Effector memory CD4-positive, alpha-beta T cell (primary cell): ENCODE measurements around the gene BPIFA2.

Experiments
- DNase-seq, 3 donors: peaks; one replicate each; pipeline ENCODE4 v3.0.0-alpha.2; 2020
- H3K27ac ChIP-seq: 2 replicates; pipeline ENCODE4 v1.7.0; 2013; ENCODE audit warnings: mild to moderate bottlenecking, low read length, moderate library complexity; ENCODE audit not compliant: insufficient read depth, poor library complexity, severe bottlenecking
- H3K27me3 ChIP-seq: replicated peaks from 2 replicates; pipeline ENCODE4 v1.7.0; 2013; ENCODE audit warnings: mild to moderate bottlenecking, low read length; ENCODE audit not compliant: insufficient read depth, control insufficient read depth, poor library complexity, severe bottlenecking
- H3K36me3 ChIP-seq: 2 replicates; pipeline ENCODE4 v1.7.0; 2013; ENCODE audit warnings: mild to moderate bottlenecking, low read length, moderate library complexity; ENCODE audit not compliant: control insufficient read depth, insufficient read depth
- H3K4me1 ChIP-seq: 2 replicates; pipeline ENCODE4 v1.7.0; 2013; ENCODE audit warnings: low read length, mild to moderate bottlenecking; ENCODE audit not compliant: control insufficient read depth, insufficient read depth, poor library complexity, severe bottlenecking
- H3K4me3 ChIP-seq: 2 replicates; pipeline ENCODE4 v1.7.0; 2013; ENCODE audit warnings: low read length, low read depth, mild to moderate bottlenecking; ENCODE audit not compliant: insufficient read depth, poor library complexity, severe bottlenecking
- H3K9me3 ChIP-seq: 2 replicates; pipeline ENCODE4 v1.7.0; 2013; ENCODE audit warnings: mild to moderate bottlenecking, low read length, moderate library complexity; ENCODE audit not compliant: control insufficient read depth

The BPIFA2 gene

GRCh38 chr20:33187491-33187890, 19.5 kb downstream of the BPIFA2 start:
- Histone ChIP-seq H3K27me3 (no peaks in the 10 kb centered on the region), H3K9me3 (no peaks in the 10 kb centered on the region), H3K36me3 (no peaks in the 10 kb centered on the region), H3K27ac (no peak overlapping the region), H3K4me3 (no peak overlapping the region), H3K4me1 (no peaks in the 10 kb centered on the region)
- no peak for DNase-seq

GRCh38 chr20:33188421-33188820, 20.5 kb downstream of the BPIFA2 start:
- H3K27ac ChIP-seq = no peak overlapping the region
- no peaks in the 10 kb centered on the region for H3K27me3 ChIP-seq
- H3K4me3 ChIP-seq = no peak overlapping the region
- H3K4me1 ChIP-seq = no peaks in the 10 kb centered on the region
- DNase-seq = no peak
- no peaks in the 10 kb centered on the region for H3K9me3 ChIP-seq
- no peaks in the 10 kb centered on the region for H3K36me3 ChIP-seq

DNA sequence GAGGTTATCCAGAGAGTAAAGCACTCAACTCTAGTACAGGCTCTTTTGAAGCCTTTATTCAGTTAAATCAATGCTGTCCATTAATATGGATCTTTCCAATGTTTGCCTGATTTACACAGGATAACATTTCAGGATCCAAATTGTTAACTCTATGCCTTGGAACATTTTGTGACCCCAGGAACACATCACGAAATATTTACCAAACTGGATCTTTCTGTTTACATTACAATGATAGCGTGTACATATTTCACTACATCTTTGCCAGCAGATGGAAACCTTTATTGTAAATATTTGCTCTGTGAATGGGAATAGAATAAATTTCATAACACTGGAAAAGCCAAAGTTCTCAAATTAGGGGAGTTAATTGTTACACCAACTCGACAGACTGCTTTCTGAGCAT, 23.5 kb downstream of the BPIFA2 start:
- Histone ChIP-seq H3K4me3 (no peak overlapping the region), H3K9me3 (no peaks in the 10 kb centered on the region), H3K27me3 (no peaks in the 10 kb centered on the region), H3K36me3 (no peaks in the 10 kb centered on the region), H3K27ac (no peak overlapping the region), H3K4me1 (no peaks in the 10 kb centered on the region)
- no peak for DNase-seq

DNA sequence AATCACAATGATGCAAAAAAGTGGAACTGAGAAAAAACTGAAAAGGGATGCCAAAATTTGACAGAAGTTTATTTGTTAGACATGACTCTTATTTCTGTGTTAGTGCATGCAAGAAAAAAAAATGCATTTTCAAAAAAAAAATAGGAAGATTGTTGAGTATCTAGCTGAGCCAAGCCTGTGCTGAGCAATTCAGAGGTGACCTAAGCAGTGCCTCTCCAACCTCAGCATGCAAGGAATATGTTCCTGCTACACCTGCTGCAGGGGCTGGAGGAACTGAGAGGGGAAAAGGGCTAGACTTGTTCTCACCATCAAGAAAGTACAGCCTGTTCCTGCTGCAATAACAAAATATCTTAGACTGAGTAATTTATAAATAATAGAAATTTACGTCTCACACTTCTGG, 24.0 kb downstream of the BPIFA2 start:
- Histone ChIP-seq H3K36me3 (no peaks in the 10 kb centered on the region), H3K4me1 (no peaks in the 10 kb centered on the region), H3K27ac (no peak overlapping the region)

DNA sequence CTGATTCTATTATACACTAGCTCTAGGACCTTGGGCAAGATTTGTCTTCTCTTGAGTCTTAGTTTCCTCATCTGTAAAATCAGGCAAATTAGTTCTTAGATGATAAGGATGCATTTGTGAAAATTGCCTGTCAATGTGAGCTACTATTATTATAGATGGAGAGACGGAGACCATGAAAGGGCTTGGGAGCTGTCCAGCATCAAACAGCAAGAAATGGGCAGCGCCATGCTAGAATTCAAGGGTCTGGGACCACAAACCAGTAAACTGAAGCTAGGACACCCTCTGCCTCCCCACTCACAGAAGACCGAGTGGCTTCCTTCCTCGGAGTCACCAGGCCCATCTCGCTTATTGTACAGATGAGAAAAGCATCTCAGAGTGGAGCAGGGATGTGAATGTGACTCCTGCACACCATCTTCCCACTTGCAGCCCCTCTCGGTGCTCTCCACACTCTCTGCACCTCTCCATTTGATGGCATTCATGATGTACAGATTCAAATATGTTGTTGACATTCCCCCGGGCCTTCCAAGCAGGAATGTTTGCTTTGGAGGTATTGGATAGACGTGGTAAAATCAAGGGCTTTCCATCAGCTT, 25.0 kb downstream of the BPIFA2 start:
- no peaks in the 10 kb centered on the region for H3K4me1 ChIP-seq
- no peaks in the 10 kb centered on the region for H3K9me3 ChIP-seq
- H3K36me3 ChIP-seq = no peaks in the 10 kb centered on the region
- no peaks in the 10 kb centered on the region for H3K27me3 ChIP-seq
- DNase-seq = no peak
- no peak overlapping the region for H3K27ac ChIP-seq
- no peak overlapping the region for H3K4me3 ChIP-seq

More for the DNA sequence above, 24.0 kb downstream of the BPIFA2 start:
- no peaks in the 10 kb centered on the region for H3K27me3 ChIP-seq
- no peak for DNase-seq
- H3K9me3 ChIP-seq = no peaks in the 10 kb centered on the region
- no peak overlapping the region for H3K4me3 ChIP-seq

DNA sequence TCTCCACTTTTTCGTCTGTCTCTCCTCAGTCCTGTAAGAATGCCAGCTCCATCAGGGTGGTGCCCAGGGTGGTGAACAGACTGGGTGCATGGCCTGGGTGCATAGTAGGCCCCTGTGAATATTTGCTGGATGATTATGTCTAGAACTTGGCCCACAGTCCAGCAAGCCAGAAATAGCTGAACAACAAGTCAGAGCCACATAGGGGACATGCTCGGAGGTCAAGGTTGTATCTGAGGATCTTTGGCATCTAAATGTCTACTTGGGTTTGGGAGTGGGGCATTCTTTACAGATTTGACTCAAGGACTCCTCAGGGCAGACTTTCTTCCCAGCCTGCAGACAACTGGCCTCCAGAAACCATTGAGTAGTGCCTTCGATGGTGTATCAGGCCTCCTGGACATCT, 31.1 kb downstream of the BPIFA2 start:
- no peaks in the 10 kb centered on the region for H3K9me3 ChIP-seq
- H3K4me3 ChIP-seq = no peak overlapping the region
- no peaks in the 10 kb centered on the region for H3K36me3 ChIP-seq
- no peaks in the 10 kb centered on the region for H3K27me3 ChIP-seq
- H3K27ac ChIP-seq = no peak overlapping the region
- no peaks in the 10 kb centered on the region for H3K4me1 ChIP-seq
- no peak for DNase-seq

GRCh38 chr20:33202451-33202850, 34.5 kb downstream of the BPIFA2 start:
- no peaks in the 10 kb centered on the region for H3K36me3 ChIP-seq
- no peak overlapping the region for H3K4me3 ChIP-seq
- no peak overlapping the region for H3K27ac ChIP-seq
- H3K27me3 ChIP-seq = no peaks in the 10 kb centered on the region
- DNase-seq = no peak
- no peaks in the 10 kb centered on the region for H3K9me3 ChIP-seq
- no peaks in the 10 kb centered on the region for H3K4me1 ChIP-seq

- Histone ChIP-seq H3K27ac (no peak overlapping the region), H3K9me3 (no peaks in the 10 kb centered on the region), H3K4me1 (no peaks in the 10 kb centered on the region), H3K27me3 (no peaks in the 10 kb centered on the region), H3K36me3 (no peaks in the 10 kb centered on the region), H3K4me3 (no peak overlapping the region)
- DNase-seq = no peak
Observed at GRCh38 chr20:33203444-33203843, 35.5 kb downstream of the BPIFA2 start.

GRCh38 chr20:33209789-33210188, 41.8 kb downstream of the BPIFA2 start:
- peak in 1 of 3 donors; percentile 3 for DNase-seq
- Histone ChIP-seq H3K4me3 (no peak overlapping the region), H3K9me3 (no peaks in the 10 kb centered on the region), H3K27ac (no peak overlapping the region), H3K36me3 (no peaks in the 10 kb centered on the region), H3K4me1 (no peaks in the 10 kb centered on the region), H3K27me3 (no peaks in the 10 kb centered on the region)

GRCh38 chr20:33210371-33210770, 42.4 kb downstream of the BPIFA2 start:
- Histone ChIP-seq H3K36me3 (no peaks in the 10 kb centered on the region), H3K4me3 (no peak overlapping the region), H3K4me1 (no peaks in the 10 kb centered on the region), H3K27ac (no peak overlapping the region), H3K9me3 (no peaks in the 10 kb centered on the region), H3K27me3 (no peaks in the 10 kb centered on the region)
- no peak for DNase-seq
